Stimulated activated naive CD8-positive, alpha-beta T cell treated with anti-CD3 and anti-CD28 coated beads, Interleukin-15, amount 100 ng/mL, for 72 hours (primary cell): ENCODE data around the gene GRIA4.

ENCODE experiments used
- ATAC-seq: fragments of 150-1000 bp; cut with Tn5 transposase; 2 replicates; pipeline ENCODE4 v1.10.0; 2021; ENCODE audit warnings: mild to moderate bottlenecking, moderate library complexity
- DNase-seq, 2 donors: peaks; one replicate each; pipeline ENCODE4 v3.0.0; 2021 to 2022
- H3K27ac Mint-ChIP-seq, 2 donors: one replicate each; pipeline ENCODE4 v1.8.0; 2022; ENCODE audit warnings: mild to moderate bottlenecking in 2 of 2, mixed read lengths in 2 of 2, moderate library complexity in 2 of 2
- H3K27me3 Mint-ChIP-seq: one replicate; pipeline ENCODE4 v1.8.0; 2022; ENCODE audit warnings: mixed read lengths
- H3K4me1 Mint-ChIP-seq: one replicate; pipeline ENCODE4 v1.8.0; 2022; ENCODE audit warnings: mild to moderate bottlenecking, mixed read lengths
- H3K4me3 Mint-ChIP-seq, 2 donors: one replicate each; pipeline ENCODE4 v1.8.0; 2022; ENCODE audit warnings: mild to moderate bottlenecking in 2 of 2, mixed read lengths in 2 of 2, moderate library complexity in 1 of 2
- H3K9me3 Mint-ChIP-seq, 2 donors: one replicate each; pipeline ENCODE4 v1.8.0; 2022; ENCODE audit warnings: mixed read lengths in 2 of 2

The GRIA4 gene

GRCh38 chr11:105613183-105613582 is 3.3 kb downstream of the GRIA4 start:
- Mint-ChIP-seq H3K27me3 (peaks cover 44% of the 10 kb centered on the region), H3K4me1 (peaks cover 21% of the 10 kb centered on the region), H3K4me3 (no peak overlapping the region), H3K9me3 (no peaks in the 10 kb centered on the region), H3K27ac (no peak overlapping the region)
- ATAC-seq = no peak
- no peak for DNase-seq

GRCh38 chr11:105618343-105618955 is 8.6 kb downstream of the GRIA4 start:
- no peak for DNase-seq
- Mint-ChIP-seq H3K27me3 (no peaks in the 10 kb centered on the region), H3K9me3 (no peaks in the 10 kb centered on the region), H3K4me3 (no peak overlapping the region), H3K4me1 (no peaks in the 10 kb centered on the region), H3K27ac (no peak overlapping the region)
- ATAC-seq = no peak

- Mint-ChIP-seq H3K4me1 (no peaks in the 10 kb centered on the region), H3K27me3 (no peaks in the 10 kb centered on the region), H3K27ac (no peak overlapping the region), H3K9me3 (no peaks in the 10 kb centered on the region), H3K4me3 (no peak overlapping the region)
- ATAC-seq (no peak), DNase-seq (no peak)
Measured at GRCh38 chr11:105619556-105619955, 9.7 kb downstream of the GRIA4 start.

- Mint-ChIP-seq H3K4me3 (no peak overlapping the region), H3K9me3 (no peaks in the 10 kb centered on the region), H3K27ac (no peak overlapping the region), H3K27me3 (no peaks in the 10 kb centered on the region), H3K4me1 (no peaks in the 10 kb centered on the region)
- DNase-seq = no peak
- ATAC-seq = no peak
Measured at GRCh38 chr11:105622016-105622415, 12.1 kb downstream of the GRIA4 start.

DNA sequence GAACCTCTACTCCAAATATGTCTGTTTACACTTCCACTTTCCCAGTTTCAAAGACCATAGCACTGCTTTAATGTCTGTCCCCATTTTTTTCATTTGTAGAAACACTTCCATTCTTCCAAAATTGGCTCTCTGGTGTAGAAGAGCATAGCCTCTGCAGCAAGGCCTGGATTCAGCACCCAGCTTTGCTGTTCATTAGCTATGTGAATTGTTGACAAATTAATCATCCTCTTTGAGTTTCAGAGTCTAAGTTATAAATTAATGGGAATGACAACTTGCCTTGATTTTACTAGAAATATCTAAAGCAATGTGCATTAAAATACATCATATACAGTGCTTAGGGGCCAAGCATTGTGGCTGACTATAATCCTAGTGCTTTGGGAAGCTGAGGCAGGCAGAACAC is 22.4 kb downstream of the GRIA4 start:
- no peaks in the 10 kb centered on the region for H3K27me3 Mint-ChIP-seq
- ATAC-seq (no peak), DNase-seq (no peak)
- H3K4me3 Mint-ChIP-seq = no peak overlapping the region
- no peaks in the 10 kb centered on the region for H3K4me1 Mint-ChIP-seq
- no peak overlapping the region for H3K27ac Mint-ChIP-seq
- no peaks in the 10 kb centered on the region for H3K9me3 Mint-ChIP-seq

GRCh38 chr11:105635466-105635865 is 25.6 kb downstream of the GRIA4 start:
- no peaks in the 10 kb centered on the region for H3K9me3 Mint-ChIP-seq
- DNase-seq = no peak
- no peak for ATAC-seq
- no peak overlapping the region for H3K27ac Mint-ChIP-seq
- H3K4me3 Mint-ChIP-seq = no peak overlapping the region
- no peaks in the 10 kb centered on the region for H3K4me1 Mint-ChIP-seq
- H3K27me3 Mint-ChIP-seq = no peaks in the 10 kb centered on the region

DNA sequence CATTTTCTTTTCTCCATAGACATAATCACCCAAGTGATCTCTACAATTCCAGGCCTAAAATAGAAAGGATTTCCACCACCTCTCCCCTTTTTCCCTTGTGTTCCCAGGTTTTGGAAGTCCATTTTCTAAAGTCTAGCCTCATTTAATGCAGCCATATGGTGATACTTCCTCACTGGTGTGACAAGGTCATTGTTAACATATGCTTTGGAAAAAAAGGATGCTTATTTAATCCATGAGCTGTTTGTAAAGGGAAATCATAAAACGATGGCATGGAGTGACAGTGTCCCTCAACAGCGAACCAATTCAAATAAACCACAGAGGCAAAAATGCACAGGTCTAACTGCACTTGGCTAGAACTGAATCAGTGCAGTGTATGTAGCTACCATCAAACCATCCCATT is 26.6 kb downstream of the GRIA4 start:
- no peak overlapping the region for H3K27ac Mint-ChIP-seq
- DNase-seq = no peak
- no peak overlapping the region for H3K4me3 Mint-ChIP-seq
- no peaks in the 10 kb centered on the region for H3K4me1 Mint-ChIP-seq
- ATAC-seq = no peak
- no peaks in the 10 kb centered on the region for H3K9me3 Mint-ChIP-seq
- no peaks in the 10 kb centered on the region for H3K27me3 Mint-ChIP-seq

DNA sequence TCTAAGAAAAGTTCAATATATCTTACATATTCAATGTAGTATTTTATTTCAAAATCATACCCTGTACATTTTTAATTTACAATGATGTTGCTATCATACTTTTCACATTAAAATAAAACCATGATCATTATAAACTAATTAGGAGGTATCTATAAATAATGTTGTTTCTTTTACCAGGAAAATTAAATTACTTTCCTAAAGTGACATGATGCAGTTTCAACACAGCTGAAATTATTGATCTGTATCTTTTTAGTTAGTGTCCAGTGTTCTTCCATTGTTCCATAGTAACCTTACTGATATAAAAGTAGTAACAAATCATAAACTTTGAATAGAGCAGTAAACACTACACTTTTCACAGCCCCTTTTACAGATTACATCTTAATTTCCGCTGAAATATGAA is 29.7 kb downstream of the GRIA4 start:
- H3K27ac Mint-ChIP-seq = no peak overlapping the region
- H3K27me3 Mint-ChIP-seq = no peaks in the 10 kb centered on the region
- ATAC-seq = no peak
- DNase-seq = no peak
- H3K9me3 Mint-ChIP-seq = no peaks in the 10 kb centered on the region
- no peak overlapping the region for H3K4me3 Mint-ChIP-seq
- no peaks in the 10 kb centered on the region for H3K4me1 Mint-ChIP-seq

- H3K4me1 Mint-ChIP-seq = no peaks in the 10 kb centered on the region
- H3K4me3 Mint-ChIP-seq = no peak overlapping the region
- DNase-seq = no peak
- H3K27me3 Mint-ChIP-seq = no peaks in the 10 kb centered on the region
- no peak for ATAC-seq
- peaks cover 0 to 12% of the 10 kb centered on the region in 2 donors for H3K9me3 Mint-ChIP-seq
- no peak overlapping the region for H3K27ac Mint-ChIP-seq
Measured at GRCh38 chr11:105641433-105641832, 31.6 kb downstream of the GRIA4 start.

DNA sequence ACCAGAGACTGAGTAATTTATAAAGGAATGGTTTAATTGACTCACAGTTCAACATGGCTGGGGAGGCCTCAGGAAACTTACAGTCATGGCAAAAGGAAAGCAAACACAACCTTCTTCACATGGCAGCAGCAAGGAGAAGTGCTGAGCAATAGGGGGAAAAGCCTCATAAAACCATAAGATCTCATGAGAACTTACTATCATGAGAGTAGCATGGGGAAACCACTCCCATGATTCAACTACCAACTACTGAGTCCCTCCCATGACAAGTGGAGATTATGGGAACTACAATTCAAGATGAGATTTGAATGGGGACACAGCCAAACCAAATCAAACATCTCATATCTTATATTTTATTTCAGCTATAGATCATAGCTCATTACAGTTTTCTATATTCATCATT is 33.0 kb downstream of the GRIA4 start:
- H3K4me1 Mint-ChIP-seq = no peaks in the 10 kb centered on the region
- H3K27ac Mint-ChIP-seq = no peak overlapping the region
- H3K27me3 Mint-ChIP-seq = no peaks in the 10 kb centered on the region
- ATAC-seq = no peak
- no peak overlapping the region for H3K4me3 Mint-ChIP-seq
- DNase-seq = no peak
- H3K9me3 Mint-ChIP-seq = peaks cover 0 to 12% of the 10 kb centered on the region in 2 donors

GRCh38 chr11:105644839-105645573 is 35.1 kb downstream of the GRIA4 start:
- DNase-seq = no peak
- H3K4me3 Mint-ChIP-seq = no peak overlapping the region
- no peaks in the 10 kb centered on the region for H3K27me3 Mint-ChIP-seq
- H3K9me3 Mint-ChIP-seq = peaks cover 0 to 12% of the 10 kb centered on the region in 2 donors
- H3K27ac Mint-ChIP-seq = no peak overlapping the region
- ATAC-seq = no peak
- no peaks in the 10 kb centered on the region for H3K4me1 Mint-ChIP-seq

GRCh38 chr11:105647780-105648179 is 37.9 kb downstream of the GRIA4 start:
- peaks cover 0 to 12% of the 10 kb centered on the region in 2 donors for H3K9me3 Mint-ChIP-seq
- no peaks in the 10 kb centered on the region for H3K27me3 Mint-ChIP-seq
- DNase-seq (no peak), ATAC-seq (no peak)
- no peak overlapping the region for H3K4me3 Mint-ChIP-seq
- H3K27ac Mint-ChIP-seq = no peak overlapping the region
- H3K4me1 Mint-ChIP-seq = no peaks in the 10 kb centered on the region

DNA sequence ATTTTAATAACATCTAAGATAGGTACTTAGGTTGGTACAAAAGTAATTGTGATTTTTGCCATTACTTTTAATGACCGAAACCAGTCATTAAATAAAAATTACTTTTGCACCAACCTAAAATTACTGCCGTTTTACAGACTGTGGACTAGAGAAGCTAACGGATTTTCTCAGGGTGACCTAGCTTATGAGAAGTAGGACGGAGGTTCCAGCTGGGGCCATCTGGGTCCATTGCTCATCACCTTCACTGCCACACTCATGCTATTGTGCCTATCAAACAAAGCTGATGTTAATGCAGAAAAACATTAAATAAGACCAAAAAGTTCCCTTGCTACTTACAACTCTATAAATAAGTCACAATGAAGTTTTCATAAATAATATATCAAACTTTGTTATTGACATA is 38.9 kb downstream of the GRIA4 start:
- DNase-seq = no peak
- no peak for ATAC-seq
- Mint-ChIP-seq H3K9me3 (peaks cover 0 to 12% of the 10 kb centered on the region in 2 donors), H3K4me3 (no peak overlapping the region), H3K27ac (no peak overlapping the region), H3K4me1 (no peaks in the 10 kb centered on the region), H3K27me3 (no peaks in the 10 kb centered on the region)

GRCh38 chr11:105665281-105665680 is 55.4 kb downstream of the GRIA4 start:
- no peak overlapping the region for H3K27ac Mint-ChIP-seq

DNA sequence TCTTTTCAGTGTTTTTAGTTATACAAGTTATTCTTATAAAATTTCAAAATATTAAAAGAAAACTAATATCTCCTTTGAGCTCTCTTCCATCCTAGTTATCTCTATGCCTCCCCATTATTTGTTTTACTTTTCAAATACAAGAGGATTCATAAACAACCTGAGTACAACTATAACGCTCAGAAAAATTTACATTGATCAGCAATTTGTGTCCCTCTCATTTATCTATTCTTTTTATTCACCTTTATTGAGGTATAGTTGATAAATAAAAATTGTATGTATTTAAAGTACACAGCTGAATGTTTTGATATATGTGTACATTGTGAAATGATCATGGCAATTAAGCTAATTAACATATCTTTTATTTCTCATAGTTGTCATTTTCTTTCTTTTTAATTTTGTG is 57.6 kb downstream of the GRIA4 start:
- H3K9me3 Mint-ChIP-seq = no peaks in the 10 kb centered on the region
- H3K27ac Mint-ChIP-seq = no peak overlapping the region
- ATAC-seq = no peak
- DNase-seq = no peak
- H3K27me3 Mint-ChIP-seq = no peaks in the 10 kb centered on the region
- H3K4me1 Mint-ChIP-seq = no peaks in the 10 kb centered on the region
- no peak overlapping the region for H3K4me3 Mint-ChIP-seq

More at GRCh38 chr11:105665281-105665680, 55.4 kb downstream of the GRIA4 start:
- Mint-ChIP-seq H3K27me3 (no peaks in the 10 kb centered on the region), H3K4me3 (no peak overlapping the region), H3K9me3 (no peaks in the 10 kb centered on the region), H3K4me1 (no peaks in the 10 kb centered on the region)
- no peak for ATAC-seq
- DNase-seq = no peak

- H3K27ac Mint-ChIP-seq = peak overlapping the region in 1 of 2 donors; percentile 61
- no peak for ATAC-seq
- H3K27me3 Mint-ChIP-seq = no peaks in the 10 kb centered on the region
Measured at GRCh38 chr11:105670811-105671210, 60.9 kb downstream of the GRIA4 start.

GRCh38 chr11:105673089-105673488 is 63.2 kb downstream of the GRIA4 start:
- ATAC-seq (no peak), DNase-seq (no peak)
- no peak overlapping the region for H3K4me3 Mint-ChIP-seq
- H3K9me3 Mint-ChIP-seq = peaks cover 0 to 6% of the 10 kb centered on the region in 2 donors
- H3K27me3 Mint-ChIP-seq = no peaks in the 10 kb centered on the region
- no peaks in the 10 kb centered on the region for H3K4me1 Mint-ChIP-seq
- H3K27ac Mint-ChIP-seq = no peak overlapping the region

More at GRCh38 chr11:105670811-105671210, 60.9 kb downstream of the GRIA4 start:
- no peaks in the 10 kb centered on the region for H3K4me1 Mint-ChIP-seq
- DNase-seq = no peak
- H3K9me3 Mint-ChIP-seq = peaks cover 0 to 6% of the 10 kb centered on the region in 2 donors
- no peak overlapping the region for H3K4me3 Mint-ChIP-seq
